Colonic mucosa (tissue), 4 donors: Measurements from ENCODE around the gene BORCS5. TPM values are rescaled to one million over a fixed set of nuclear protein-coding genes. Genes with fewer than 3 reads are reported as not detected.
A peak's percentile ranks its signal among the peaks of the same experiment; 100 is the strongest.

Source experiments
- DNase-seq: peaks from one replicate; pipeline ENCODE4 v3.0.0-alpha.2; 2020
- H3K27ac ChIP-seq: fragments of 200-600 bp; one replicate; pipeline ENCODE4 v1.8.0; 2021
- H3K27me3 ChIP-seq: fragments of 200-600 bp; one replicate; pipeline ENCODE4 v1.8.0; 2021
- H3K36me3 ChIP-seq: fragments of 200-600 bp; one replicate; pipeline ENCODE4 v1.8.0; 2021
- H3K4me1 ChIP-seq: fragments of 200-600 bp; one replicate; pipeline ENCODE4 v1.8.0; 2021; ENCODE audit warnings: mild to moderate bottlenecking
- H3K4me3 ChIP-seq: fragments of 200-600 bp; one replicate; pipeline ENCODE4 v1.8.0; 2021
- H3K9ac ChIP-seq, 2 donors: one replicate each; pipeline ENCODE4 v1.7.0; 2013; ENCODE audit warnings: control low read depth in 2 of 2, low read depth in 2 of 2, low read length in 2 of 2
- H3K9me3 ChIP-seq: fragments of 200-600 bp; one replicate; pipeline ENCODE4 v1.8.0; 2021
- intact Hi-C: fragments of 100-400 bp; cut with DNase I; formaldehyde crosslinking; loops from one replicate; pipeline ENCODE4 v1.14.1; 2022
- total RNA-seq, 2 donors: library from RNA; stranded (reverse); fragmentation: NEBNext Ultra II Directional in 1 of 2; extraction: Animal tissue kit (Norgen Biotek cat#: 25700) in 1 of 2; gene quantifications; one replicate each; pipeline ENCODE4 v1.2.1, GENCODE V29; 2021
- TF ChIP-seq, protein P1 (sequence below): fragments of 200-600 bp; IDR thresholded peaks from one replicate; pipeline ENCODE4 v1.8.0; 2022; ENCODE audit warnings: antibody characterized with exemption, mild to moderate bottlenecking
- donor health status: healthy.
- donor health status: DM: no; HTN: no; CAD: no.
- donor health status: DM: no; HTN: no; CAD: no.

BORCS5 gene
- total RNA-seq, 2 donors from 2014 or later, result 10.7 to 12.4 TPM

DNA sequence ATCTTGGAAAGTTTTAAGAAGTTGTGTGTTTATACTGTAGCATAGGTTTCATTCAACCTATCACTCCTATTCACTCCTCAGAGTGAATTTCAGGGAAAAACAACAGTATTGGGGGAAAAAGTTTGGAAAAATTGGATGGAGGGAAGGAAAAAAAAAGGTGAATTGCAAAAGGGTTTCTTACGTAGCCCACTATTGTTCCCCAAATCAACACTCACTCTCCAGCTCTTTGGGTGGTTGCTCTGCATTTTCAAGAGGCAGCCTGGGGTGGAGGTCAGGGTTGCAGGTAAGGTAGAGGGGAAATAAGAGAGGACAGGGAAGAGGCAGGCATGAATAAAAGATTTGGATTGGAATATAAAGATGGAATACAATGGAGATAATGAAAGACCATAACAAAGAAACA, 42.3 kb downstream of the BORCS5 start:
- intact Hi-C loops, result loop anchor here (10.0 kb wide), 1 partner anchor 106 kb away; no protein-coding TSS in a partner anchor
- Histone ChIP-seq H3K9me3 (no peaks in the 10 kb centered on the region), H3K4me1 (no peaks in the 10 kb centered on the region), H3K27me3 (no peaks in the 10 kb centered on the region), H3K36me3 (no peaks in the 10 kb centered on the region), H3K4me3 (no peak overlapping the region), H3K9ac (no peak overlapping the region), H3K27ac (no peak overlapping the region)
- no peak for DNase-seq
- TF ChIP-seq, protein P1, sequence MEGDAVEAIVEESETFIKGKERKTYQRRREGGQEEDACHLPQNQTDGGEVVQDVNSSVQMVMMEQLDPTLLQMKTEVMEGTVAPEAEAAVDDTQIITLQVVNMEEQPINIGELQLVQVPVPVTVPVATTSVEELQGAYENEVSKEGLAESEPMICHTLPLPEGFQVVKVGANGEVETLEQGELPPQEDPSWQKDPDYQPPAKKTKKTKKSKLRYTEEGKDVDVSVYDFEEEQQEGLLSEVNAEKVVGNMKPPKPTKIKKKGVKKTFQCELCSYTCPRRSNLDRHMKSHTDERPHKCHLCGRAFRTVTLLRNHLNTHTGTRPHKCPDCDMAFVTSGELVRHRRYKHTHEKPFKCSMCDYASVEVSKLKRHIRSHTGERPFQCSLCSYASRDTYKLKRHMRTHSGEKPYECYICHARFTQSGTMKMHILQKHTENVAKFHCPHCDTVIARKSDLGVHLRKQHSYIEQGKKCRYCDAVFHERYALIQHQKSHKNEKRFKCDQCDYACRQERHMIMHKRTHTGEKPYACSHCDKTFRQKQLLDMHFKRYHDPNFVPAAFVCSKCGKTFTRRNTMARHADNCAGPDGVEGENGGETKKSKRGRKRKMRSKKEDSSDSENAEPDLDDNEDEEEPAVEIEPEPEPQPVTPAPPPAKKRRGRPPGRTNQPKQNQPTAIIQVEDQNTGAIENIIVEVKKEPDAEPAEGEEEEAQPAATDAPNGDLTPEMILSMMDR, result no peak

DNA sequence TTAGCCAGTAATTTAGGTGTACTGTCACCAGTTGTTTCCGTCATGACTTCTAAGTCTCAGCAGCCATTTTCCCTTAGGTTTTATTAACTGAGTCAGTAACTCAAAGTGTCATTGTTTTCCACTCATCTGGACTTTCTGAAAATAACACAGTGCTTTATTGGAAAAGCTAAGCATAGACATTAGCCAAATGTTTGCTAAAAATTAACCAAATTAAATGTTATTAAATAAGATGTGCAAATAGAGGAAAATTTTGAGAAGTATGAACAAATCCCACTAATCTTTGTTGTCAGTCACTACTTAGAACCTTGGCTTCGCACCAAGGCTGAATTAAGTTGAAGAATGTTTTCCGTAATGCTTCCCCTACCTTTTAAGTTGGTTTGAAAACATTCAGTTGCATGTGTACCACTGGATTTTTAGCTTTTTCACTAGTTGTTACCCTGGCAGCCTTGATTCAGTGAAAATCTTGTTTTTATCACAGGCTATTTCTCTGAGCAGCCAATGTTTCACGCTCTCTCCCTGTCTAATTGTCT, 43.0 kb downstream of the BORCS5 start:
- Histone ChIP-seq H3K9ac (no peak overlapping the region), H3K27me3 (no peaks in the 10 kb centered on the region), H3K4me3 (no peak overlapping the region), H3K4me1 (no peaks in the 10 kb centered on the region), H3K36me3 (no peaks in the 10 kb centered on the region), H3K27ac (no peak overlapping the region), H3K9me3 (no peaks in the 10 kb centered on the region)
- DNase-seq, result no peak
- TF ChIP-seq, protein P1, result no peak
- intact Hi-C loops, result loop anchor here (10.0 kb wide), 1 partner anchor 105 kb away; no protein-coding TSS in a partner anchor

DNA sequence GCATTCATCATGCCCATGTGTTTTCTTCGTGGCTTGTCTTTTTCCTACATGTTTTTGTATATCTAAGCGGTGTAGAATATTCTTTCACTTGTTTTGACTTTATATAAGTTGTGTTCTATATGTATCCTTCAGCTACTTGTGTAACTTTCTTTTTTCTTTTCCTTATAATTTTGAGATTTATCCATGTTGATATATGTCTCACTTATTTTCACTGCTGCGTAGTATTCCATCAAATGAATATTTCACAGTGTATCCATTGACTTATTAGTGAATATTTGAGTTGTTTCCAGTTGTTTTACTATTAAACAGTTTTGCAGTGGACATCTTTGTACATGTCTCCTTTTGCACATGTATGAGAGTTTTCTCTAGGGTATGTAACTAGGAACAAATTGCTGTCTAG, 43.9 kb downstream of the BORCS5 start:
- no peak for DNase-seq
- Histone ChIP-seq H3K36me3 (no peaks in the 10 kb centered on the region), H3K27me3 (no peaks in the 10 kb centered on the region), H3K9ac (no peak overlapping the region), H3K9me3 (no peaks in the 10 kb centered on the region), H3K27ac (no peak overlapping the region), H3K4me3 (no peak overlapping the region), H3K4me1 (no peaks in the 10 kb centered on the region)
- intact Hi-C loops, result no loop called here
- TF ChIP-seq, protein P1, result no peak

DNA sequence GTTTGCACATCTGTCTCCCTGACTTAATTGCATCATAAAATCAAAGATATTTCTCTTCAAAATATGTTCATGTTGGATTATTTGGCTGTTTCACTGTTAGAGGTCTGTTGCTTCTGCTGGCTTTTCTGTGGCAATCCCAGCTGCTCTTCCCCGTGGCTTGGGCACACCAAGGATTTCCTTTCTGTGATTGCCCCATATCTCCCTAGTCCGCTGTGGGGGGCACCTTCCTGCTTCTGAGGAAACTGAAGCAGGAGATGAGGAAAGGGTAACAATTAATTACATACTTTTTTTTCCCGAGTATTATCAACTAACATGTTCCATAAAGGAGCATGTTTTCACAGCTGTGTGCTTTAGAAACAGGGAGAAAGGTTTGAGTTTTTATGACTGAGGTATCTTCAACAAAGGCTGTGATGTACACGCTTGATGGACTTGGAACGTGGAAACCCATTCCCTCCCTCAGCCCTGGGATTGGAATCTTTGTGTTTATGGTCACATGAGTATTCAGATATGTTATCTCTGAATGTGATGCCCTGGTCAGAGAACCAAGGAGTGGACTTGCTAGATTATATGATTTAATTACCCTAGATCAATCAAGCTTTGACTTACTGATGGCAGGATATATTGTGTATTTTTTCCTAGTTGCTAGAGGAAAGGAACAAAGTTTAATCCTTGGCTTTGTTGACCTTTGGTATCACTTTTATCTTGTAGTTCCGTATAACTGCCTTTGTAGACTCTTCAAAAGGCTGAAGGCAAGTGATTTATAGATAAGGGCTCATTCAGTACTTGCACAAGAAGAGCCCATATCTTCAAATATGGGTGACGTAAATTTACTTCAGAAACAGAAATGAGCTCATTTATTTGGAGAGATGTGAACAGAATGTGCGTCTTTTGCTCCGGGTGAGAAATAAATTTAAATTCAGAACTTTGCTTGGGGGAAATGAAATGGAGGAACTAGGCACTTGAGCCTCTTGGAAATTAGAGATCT, 46.7 kb downstream of the BORCS5 start:
- Histone ChIP-seq H3K9me3 (no peaks in the 10 kb centered on the region), H3K4me1 (no peaks in the 10 kb centered on the region), H3K27ac (peak overlapping the region; percentile 86), H3K27me3 (no peaks in the 10 kb centered on the region), H3K4me3 (no peak overlapping the region), H3K9ac (peak overlapping the region in 1 of 2 donors; percentile 59), H3K36me3 (no peaks in the 10 kb centered on the region)
- DNase-seq, result peak; percentile 72
- intact Hi-C loops, result no loop called here
- TF ChIP-seq, protein P1, result no peak

DNA sequence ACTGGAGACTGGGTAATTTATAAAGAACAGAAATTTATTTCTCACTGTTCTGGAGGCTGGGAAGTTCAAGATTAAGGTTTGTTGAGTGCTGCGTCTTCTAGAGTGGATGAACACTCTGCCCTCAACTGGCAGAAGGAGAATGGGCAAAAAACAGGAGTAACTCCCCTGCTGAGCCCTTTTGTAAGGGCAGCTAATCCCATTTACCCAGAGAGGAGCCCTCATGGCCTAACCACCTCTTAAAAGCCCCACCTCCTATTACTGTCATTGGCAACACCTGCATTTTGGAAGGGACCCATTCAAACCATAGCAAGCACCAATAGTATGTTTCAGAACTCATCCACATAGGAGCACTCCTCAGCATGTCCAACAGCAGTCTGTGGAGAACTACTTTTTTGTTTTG, 47.4 kb downstream of the BORCS5 start:
- Histone ChIP-seq H3K4me1 (no peaks in the 10 kb centered on the region), H3K27me3 (no peaks in the 10 kb centered on the region), H3K27ac (peak overlapping the region; percentile 74), H3K4me3 (no peak overlapping the region), H3K9ac (peak overlapping the region in 1 of 2 donors; percentile 59), H3K9me3 (no peaks in the 10 kb centered on the region), H3K36me3 (no peaks in the 10 kb centered on the region)
- DNase-seq, result no peak
- intact Hi-C loops, result no loop called here
- TF ChIP-seq, protein P1, result no peak
